ENCODE data around the gene PHACTR4. TPM values are rescaled to one million over a fixed set of nuclear protein-coding genes. Genes with fewer than 3 reads are reported as not detected.

Gene PHACTR4
- total and polyA plus RNA-seq, 2 donors (not counting 3 experiments of a cell fraction or from before 2014, with no cell fraction given), result 25.4 to 61.0 TPM

- Histone ChIP-seq H3K4me2 (ENCODE audit: insufficient read depth, low read length) (no peak overlapping the region), H3K27ac (ENCODE audit: insufficient read depth, low read depth, low read length) (no peak overlapping the region), H3K4me3 (replicated peaks in 1 of 3; ENCODE audit: insufficient read depth in 1 of 3, low read depth in 1 of 3, low read length in 3 of 3) (no peak overlapping the region), H3K9me1 (replicated peaks; ENCODE audit: control insufficient read depth, extremely low read depth, insufficient read depth, low read length) (no peaks in the 10 kb centered on the region), H3K9ac (replicated peaks; ENCODE audit: extremely low read depth, insufficient read depth, low read length) (no peak overlapping the region), H3K9me3 (replicated peaks; ENCODE audit: control insufficient read depth, insufficient read depth, low read length) (no peaks in the 10 kb centered on the region), H2AFZ (ENCODE audit: low read depth, low read length) (no peak overlapping the region), H3K27me3 (ENCODE audit: control insufficient read depth in 2 of 2, insufficient read depth in 2 of 2, low read length in 2 of 2) (no peaks in the 10 kb centered on the region), H3K36me3 (ENCODE audit: control insufficient read depth in 2 of 2, extremely low read depth in 1 of 2, insufficient read depth in 2 of 2, low read length in 2 of 2) (peaks cover 7 to 17% of the 10 kb centered on the region in 2 experiments), H4K20me1 (replicated peaks; ENCODE audit: control insufficient read depth, extremely low read depth, insufficient read depth, low read length) (no peaks in the 10 kb centered on the region), H3K4me1 (ENCODE audit: control insufficient read depth, extremely low read depth, insufficient read depth, low read length) (no peaks in the 10 kb centered on the region), H3K79me2 (ENCODE audit: control insufficient read depth, insufficient read depth, low read length) (no peaks in the 10 kb centered on the region)
- no TSS peak for BruUV-seq (replicated peaks)
- no peak for DNase-seq (ENCODE audit: low read depth, low spot score)
- ChIA-PET POLR2A (interaction anchor here (0.6 kb wide), 1 partner anchor 18 kb away, joined by 3 read pairs; no protein-coding TSS in a partner anchor), CTCF (interaction anchor here (0.6 to 1.1 kb wide), 2 partner anchors 13 to 40 kb away, joined by 3 to 4 read pairs; no protein-coding TSS in a partner anchor)
- FAIRE-seq, result no peak
- intact Hi-C loops (cut with micrococcal nuclease) (no loop called here), dilution Hi-C loops (cut with MboI; ENCODE audit: extremely low pct_ligation_motif_present, low sequenced_read_pairs) (no loop called here)
- TF ChIP-seq MAX (IDR thresholded peaks at IDR 0.05; ENCODE audit: insufficient read depth, insufficient read length), result no peak
- TF ChIP-seq POLR2A (IDR thresholded peaks at IDR 0.05; ENCODE audit: low read depth, low read length), result no peak
- no peak for TF ChIP-seq POLR2AphosphoS5 (IDR thresholded peaks at IDR 0.05; ENCODE audit: insufficient read depth, low read depth, low read length)
- no peak for TF ChIP-seq FOS (IDR thresholded peaks at IDR 0.05; ENCODE audit: borderline replicate concordance, insufficient read depth, low read length)
Observed at GRCh38 chr1:28494737-28495136, 125.2 kb downstream of the PHACTR4 start.

GRCh38 chr1:28499553-28499952 lies 130.0 kb downstream of the PHACTR4 start:
- H3K27me3 ChIP-seq (ENCODE audit: control insufficient read depth in 2 of 2, insufficient read depth in 2 of 2, low read length in 2 of 2), result no peaks in the 10 kb centered on the region
- TF ChIP-seq FOS (IDR thresholded peaks at IDR 0.05; ENCODE audit: borderline replicate concordance, insufficient read depth, low read length), result no peak
- no peak for TF ChIP-seq POLR2AphosphoS5 (IDR thresholded peaks at IDR 0.05; ENCODE audit: insufficient read depth, low read depth, low read length)
- no peak for TF ChIP-seq MAX (IDR thresholded peaks at IDR 0.05; ENCODE audit: insufficient read depth, insufficient read length)
- TF ChIP-seq GATA2 (IDR thresholded peaks at IDR 0.05; ENCODE audit: insufficient read depth, insufficient read length, low read depth, low read length), result no peak
- TF ChIP-seq POLR2A (IDR thresholded peaks at IDR 0.05; ENCODE audit: low read depth, low read length), result no peak
- no peak for TF ChIP-seq MYC (IDR thresholded peaks at IDR 0.05; ENCODE audit: low read depth, low read length)
- TF ChIP-seq CTCF (IDR thresholded peaks at IDR 0.05; ENCODE audit: extremely low read depth in 1 of 2, insufficient read depth in 1 of 2, low read depth in 1 of 2, low read length in 2 of 2), result no peak
- TF ChIP-seq EZH2 (IDR thresholded peaks at IDR 0.05; ENCODE audit: borderline replicate concordance, low read depth, low read length, severe bottlenecking), result no peak
- no peak for TF ChIP-seq JUN (IDR thresholded peaks at IDR 0.05; ENCODE audit: borderline replicate concordance, insufficient read depth, insufficient read length, low read depth)
- no peak overlapping the region for H2AFZ ChIP-seq (ENCODE audit: low read depth, low read length)
- ChIA-PET CTCF (no interaction called here), POLR2A (no interaction called here)
- peaks cover 4 to 9% of the 10 kb centered on the region in 2 experiments for H3K36me3 ChIP-seq (ENCODE audit: control insufficient read depth in 2 of 2, extremely low read depth in 1 of 2, insufficient read depth in 2 of 2, low read length in 2 of 2)
- H3K9me1 ChIP-seq (replicated peaks; ENCODE audit: control insufficient read depth, extremely low read depth, insufficient read depth, low read length), result no peaks in the 10 kb centered on the region
- H3K9me3 ChIP-seq (replicated peaks; ENCODE audit: control insufficient read depth, insufficient read depth, low read length), result no peaks in the 10 kb centered on the region
- dilution Hi-C loops (cut with MboI; ENCODE audit: extremely low pct_ligation_motif_present, low sequenced_read_pairs), result no loop called here
- H3K9ac ChIP-seq (replicated peaks; ENCODE audit: extremely low read depth, insufficient read depth, low read length), result no peak overlapping the region
- FAIRE-seq, result peak; percentile 58
- no peaks in the 10 kb centered on the region for H3K79me2 ChIP-seq (ENCODE audit: control insufficient read depth, insufficient read depth, low read length)
- no peak for DNase-seq (ENCODE audit: low read depth, low spot score)
- no peak overlapping the region for H3K4me3 ChIP-seq (replicated peaks in 1 of 3; ENCODE audit: insufficient read depth in 1 of 3, low read depth in 1 of 3, low read length in 3 of 3)
- TSS peak; percentile 14 for BruUV-seq (replicated peaks)
- no peak overlapping the region for H3K4me2 ChIP-seq (ENCODE audit: insufficient read depth, low read length)
- no peaks in the 10 kb centered on the region for H4K20me1 ChIP-seq (replicated peaks; ENCODE audit: control insufficient read depth, extremely low read depth, insufficient read depth, low read length)
- H3K27ac ChIP-seq (ENCODE audit: insufficient read depth, low read depth, low read length), result no peak overlapping the region
- intact Hi-C loops (cut with micrococcal nuclease), result no loop called here
- H3K4me1 ChIP-seq (ENCODE audit: control insufficient read depth, extremely low read depth, insufficient read depth, low read length), result no peaks in the 10 kb centered on the region

Measured in endothelial cell of umbilical vein (primary cell).